Activated T-cell treated with anti-CD3 and anti-CD28 coated beads, Interleukin-2, amount 50 U/mL, for 48 hours (primary cell): ENCODE data around the gene FBXO45.
"Not testable (repeated sequence)": the region's sequence is repeated elsewhere in the genome, so short reads cannot be mapped to it uniquely, and the experiment has no call there.

Source experiments
- DNase-seq, 2 experiments: peaks; one replicate each; pipeline ENCODE4 v3.0.0-alpha.2; 2020

FBXO45 gene

DNA sequence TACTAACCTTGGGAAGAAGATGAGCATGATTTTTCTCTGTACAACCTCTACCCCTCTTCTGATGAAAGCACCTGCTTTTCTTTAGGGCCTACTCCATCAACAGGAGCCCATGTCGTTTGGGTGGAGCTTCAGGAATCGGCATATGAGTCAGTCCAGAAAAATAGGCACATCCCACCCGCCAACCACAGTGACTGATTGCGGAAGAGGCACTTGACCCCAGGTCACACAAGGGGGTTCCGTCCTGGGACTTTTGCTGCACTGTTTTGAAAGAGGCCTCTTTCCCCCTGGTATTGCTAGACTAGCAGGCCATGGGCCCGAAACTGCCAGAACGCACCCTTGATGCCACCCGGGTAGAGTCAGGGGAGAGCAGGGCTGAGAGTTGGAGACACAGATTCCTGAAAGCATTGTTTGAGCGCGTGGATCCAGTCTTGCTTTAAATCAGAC lies 51.7 kb downstream of the FBXO45 start:
- peak; percentile 59 to 65 for DNase-seq

DNA sequence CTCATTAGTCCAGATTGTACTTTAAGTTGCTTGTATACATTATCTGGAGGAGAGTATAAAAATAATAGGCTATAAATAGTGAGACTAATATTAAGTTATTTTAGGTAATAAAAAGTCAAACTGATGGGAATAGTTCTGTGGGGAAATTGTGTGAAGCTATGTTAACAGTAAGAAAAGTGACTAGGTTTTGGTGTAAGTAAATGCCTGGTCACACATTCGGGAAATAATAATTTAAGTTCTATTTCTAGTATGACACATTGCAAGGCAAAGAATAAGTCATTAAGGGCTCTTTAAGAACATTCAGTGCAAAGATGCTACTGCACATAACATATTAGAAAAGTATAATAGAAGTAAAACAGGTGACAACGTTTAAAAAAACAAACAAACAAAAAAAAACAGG lies 52.2 kb downstream of the FBXO45 start:
- DNase-seq, result no peak

DNA sequence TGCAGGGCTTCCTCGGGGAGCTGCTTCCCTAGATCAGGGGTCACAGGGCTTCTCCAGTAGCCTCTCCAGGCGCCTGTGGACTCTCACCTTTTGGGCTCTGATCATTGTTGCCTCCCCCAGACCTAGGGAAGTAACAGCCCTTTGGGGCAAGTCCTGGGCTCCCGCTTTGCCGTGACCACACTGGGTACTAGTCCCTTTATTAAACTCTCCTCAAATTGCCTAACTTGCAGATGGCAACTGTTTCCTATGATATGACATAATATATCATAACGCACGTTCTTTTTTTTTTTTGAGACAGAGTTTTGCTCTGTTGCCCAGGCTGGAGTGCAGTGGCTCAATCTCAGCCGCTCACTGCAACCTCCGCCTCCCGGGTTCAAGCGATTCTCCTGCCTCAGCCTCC lies 53.2 kb downstream of the FBXO45 start:
- no peak for DNase-seq

DNA sequence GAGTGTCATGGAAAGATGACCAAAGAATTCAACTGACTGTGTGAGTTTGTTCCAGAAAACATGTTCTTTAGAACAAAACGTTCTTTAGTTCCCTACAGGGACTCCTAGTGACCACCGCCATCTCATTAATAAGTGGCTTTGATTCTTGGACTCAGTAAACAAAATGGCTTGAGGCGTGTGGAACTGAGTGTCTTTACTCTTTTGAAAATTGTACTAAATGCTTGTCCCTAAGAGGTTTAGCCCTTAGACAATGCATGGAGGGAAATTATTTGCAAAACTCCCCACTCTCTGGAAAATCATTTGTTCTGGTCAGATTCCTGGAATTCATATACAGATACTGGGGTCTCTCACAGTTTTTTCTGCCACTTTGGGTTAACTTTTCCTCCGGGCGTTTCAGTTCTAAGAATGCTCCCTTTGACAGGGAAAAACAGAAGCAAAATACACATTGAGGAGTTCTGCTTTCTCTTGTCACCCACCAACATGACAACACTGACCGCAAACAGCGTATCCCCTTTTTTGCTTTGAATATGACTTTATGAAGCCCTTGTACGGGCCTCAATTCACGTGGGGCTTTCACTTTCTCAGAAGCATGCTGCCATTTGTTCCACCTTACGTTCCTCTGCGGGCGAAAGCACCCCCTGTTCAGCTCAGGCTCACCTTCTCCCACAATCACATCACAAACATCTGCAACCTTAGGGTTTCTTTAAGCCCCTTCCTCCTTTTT lies 55.8 kb downstream of the FBXO45 start:
- DNase-seq, result peak; percentile 61 to 70

DNA sequence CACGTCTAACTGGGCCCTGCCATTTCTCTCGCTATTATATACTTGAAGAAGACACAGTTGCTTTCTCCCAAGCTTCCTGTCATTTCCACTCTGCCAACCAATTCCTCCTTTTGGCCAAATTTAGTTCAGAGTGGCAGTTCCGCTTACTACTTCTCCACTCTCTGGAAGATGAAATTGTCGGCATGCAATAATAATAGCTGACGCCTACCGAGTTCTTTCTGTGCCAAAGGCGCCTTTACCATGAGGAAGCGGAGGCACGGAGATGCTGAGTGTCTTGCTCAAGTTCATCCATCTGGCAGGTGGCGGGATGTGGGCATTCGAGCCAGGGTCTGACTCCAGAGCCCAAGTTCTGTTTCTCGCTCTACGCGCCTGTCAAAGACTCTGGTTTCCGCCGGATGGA lies 56.4 kb downstream of the FBXO45 start:
- DNase-seq, result peak in 1 of 2 experiments; percentile 26

DNA sequence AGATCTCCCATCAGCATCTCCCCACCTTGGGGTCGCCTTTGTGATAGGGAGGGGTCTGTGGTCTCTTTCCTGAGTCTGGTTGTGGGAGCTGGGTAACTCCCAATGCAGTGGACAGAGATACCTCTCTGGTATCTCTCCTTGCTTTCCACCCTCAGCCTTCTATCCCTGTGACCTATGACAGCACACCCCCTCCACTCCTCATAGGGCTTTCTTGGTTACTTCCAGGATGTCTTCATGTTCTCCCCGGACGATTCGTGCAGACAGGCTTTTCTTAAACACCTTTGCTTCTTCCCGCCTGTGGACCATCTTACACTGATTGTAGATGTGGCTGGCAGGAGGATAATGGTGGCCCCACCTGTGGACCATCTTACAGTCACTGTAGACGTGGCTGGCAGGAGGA lies 56.9 kb downstream of the FBXO45 start:
- no peak for DNase-seq

DNA sequence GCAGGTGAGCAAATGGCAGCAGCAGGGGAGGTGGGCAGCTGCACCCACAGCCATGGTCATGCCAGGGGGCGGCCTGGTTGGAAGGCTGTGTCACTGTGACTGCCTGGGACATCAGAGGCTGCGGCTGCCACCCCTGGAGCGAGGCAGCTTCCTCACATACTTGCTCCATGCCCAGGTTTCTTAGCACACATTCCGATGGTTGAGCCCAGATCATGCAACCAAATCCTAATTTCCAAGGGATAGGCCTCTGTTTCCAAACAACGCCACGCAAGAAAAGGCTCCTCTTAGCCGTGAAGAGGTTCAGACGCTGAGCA lies 59.4 kb downstream of the FBXO45 start:
- DNase-seq, result no peak

DNA sequence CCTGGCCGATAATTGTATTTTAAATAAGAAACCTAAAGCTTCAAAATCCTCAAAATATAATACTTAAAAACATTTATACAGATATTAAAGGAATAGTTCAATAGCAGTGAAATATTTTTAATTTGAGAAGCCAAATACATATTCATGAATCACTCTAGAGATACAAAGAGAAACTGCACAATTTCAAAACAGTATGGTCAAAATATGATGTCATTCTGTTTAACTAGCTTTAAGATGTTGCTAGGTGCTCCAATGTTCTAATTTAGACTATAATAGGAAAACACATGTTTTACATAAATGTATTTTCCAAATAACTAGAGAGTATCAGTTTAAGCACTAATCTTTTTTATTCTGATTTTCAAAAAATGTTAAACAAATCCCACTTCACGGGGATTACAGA lies 60.8 kb downstream of the FBXO45 start:
- no peak for DNase-seq

DNA sequence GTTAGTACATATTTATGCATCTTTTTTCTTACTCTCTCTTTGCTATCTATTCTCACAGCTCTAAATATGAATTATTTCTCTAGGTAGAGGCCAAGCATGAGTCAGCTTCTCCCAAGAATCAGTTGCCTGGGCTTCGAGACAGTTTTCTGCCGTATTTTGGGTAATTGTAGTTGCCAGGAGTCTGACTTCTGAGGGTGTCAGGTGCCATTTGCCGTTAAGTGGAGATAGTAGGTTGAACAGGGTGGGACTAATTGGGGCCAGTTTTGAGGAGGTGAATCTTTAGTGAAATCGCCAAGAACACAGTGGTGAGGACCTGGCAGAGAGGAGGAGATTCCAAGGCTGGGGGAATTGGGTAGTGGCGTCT lies 63.2 kb downstream of the FBXO45 start:
- no peak for DNase-seq

DNA sequence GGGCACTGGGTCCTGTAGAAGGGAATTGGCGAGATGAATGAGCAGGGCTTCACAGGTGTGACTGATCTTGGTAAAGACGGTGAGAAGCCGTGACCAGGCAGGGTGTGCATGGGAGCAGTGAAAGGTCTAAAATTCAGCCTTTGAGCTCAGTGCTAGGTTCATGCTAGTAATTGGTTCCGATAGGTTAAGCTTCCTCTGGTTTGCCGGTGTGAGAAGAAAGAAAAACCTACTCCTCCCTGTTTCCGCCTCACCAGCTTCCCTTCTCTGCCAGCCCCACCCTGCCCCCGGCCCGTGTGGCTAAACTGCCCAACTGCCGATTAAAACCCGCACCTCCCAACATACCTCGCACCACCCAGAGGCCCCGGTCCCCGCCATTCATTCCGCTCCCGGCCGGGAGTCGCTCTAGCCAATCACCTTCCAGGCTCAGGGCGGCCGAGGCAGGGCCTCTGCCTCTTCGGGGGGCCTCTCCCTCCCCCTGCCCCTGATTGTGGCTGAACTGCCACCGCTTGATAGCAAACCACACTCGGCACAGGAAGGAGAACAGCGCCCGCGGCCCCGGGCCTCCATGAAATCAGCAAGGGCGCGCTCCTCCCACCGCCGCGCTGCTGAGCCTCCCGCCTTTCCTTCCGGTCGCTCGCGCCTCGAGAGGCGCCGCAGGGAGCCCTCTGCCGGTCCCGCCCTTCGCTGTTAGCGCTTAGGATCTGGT lies 63.7 kb downstream of the FBXO45 start:
- DNase-seq, result peak; percentile 91

DNA sequence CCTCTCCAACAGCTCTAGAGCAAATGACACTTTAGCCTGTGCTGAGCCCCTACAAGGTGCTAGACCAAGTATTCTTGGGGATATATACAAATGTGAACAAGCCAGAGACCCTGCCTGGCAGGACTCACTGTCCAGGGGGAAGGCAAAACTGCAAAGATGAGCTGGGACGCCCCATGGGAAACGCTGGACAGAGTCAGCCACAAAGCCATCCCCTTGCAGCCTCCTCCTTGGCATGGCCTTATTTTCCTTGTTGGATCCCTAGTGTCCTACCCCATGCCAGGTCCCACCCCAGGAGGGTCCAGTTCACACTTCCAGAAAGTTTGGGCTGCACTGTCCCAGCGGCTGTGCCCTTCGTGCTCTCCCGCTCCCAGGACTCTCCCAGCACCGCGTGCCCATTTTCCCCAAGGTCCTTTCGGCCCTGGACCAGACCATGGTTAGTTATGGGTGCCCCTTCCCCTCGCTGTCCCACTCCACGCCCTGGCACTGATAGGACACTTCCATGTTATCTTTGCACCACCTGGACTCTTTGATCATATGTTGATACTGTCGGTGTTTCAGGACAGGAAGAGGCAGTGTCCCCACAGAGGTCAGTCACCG lies 65.2 kb downstream of the FBXO45 start:
- no peak for DNase-seq

DNA sequence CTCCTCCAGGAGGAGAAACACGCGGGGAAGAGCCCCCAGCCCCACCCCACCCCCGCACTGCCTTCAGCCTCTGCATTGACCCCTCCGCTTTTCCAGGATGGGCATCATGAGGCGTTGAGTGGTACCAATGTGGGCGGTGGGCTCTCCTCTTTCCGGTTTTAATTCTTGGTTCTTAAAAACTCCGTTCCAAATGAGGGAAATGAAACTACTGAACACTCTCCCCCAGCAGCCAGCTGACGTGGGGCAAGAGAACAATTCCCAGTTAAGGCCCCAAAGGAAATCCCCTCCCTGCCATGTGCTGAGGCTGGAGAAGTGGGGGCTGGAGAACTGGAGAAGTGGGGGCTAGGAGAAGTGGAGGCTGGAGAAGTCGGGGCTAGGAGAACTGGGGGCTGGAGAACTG lies 65.8 kb downstream of the FBXO45 start:
- no peak for DNase-seq

DNA sequence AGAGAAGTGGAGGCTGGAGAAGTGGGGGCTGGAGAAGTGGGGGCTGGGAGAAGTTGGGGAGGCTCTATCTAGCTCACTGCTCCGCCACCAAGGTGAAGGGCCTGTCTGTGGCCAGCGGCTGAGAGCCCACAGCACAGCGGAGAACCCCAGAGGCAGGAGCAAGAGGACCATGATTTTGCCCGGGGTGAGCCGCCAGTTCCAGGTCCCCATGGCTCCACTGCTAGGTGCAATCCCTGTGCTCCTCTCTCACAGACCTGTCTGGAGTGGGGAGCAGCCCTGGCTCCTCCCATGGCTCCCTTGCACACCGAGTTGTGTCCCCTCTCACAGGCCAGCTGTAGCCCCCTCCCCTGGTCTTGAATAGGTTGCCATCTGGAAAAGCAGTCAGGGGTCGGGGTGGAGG lies 66.4 kb downstream of the FBXO45 start:
- DNase-seq, result no peak

DNA sequence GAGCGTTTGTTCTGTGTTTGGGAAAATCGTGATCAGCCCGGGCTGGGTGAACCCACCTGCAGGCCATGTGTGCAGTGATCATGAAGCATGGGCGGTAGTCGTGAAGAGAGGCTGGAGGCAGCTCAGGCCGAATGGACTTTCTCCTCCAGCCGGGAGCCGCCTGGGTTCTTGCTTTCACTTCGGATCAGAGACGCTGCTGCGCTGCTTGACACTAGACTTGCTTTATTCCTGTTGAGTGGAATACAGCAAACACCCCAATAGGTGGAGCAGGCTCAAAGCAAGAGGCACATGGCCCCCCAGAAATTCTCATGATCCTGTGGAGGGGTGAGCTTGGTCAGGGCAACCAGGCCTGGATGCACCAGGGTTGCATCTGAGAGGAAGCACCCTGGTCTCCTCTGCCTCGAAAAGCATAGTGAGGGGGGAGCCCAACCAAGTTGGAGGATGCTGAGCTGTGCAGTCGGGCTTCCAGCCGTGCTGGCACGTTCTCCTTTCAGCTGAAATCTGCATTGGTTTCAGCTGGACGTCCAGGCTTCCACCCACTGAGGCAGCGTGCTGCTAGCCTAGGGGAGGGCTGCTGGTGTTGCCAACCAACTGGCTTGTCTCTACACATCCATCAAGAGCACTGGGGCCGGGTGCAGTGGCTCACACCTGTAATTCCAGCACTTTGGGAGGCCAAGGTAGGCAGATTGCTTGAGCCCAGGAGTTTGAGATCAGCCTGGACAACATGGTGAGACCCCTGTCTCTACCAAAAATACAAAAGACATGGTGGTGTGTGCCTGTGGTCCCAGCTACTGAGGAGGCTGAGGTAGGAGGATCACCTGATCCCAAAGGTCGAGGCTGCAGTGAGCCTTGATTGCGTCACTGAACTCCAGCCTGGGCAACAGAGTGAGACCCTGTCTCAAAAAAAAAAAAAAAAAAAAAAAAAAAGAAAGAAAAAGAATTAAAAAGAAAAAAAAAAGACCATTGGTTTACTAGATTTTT lies 68.2 kb downstream of the FBXO45 start:
- no peak for DNase-seq

DNA sequence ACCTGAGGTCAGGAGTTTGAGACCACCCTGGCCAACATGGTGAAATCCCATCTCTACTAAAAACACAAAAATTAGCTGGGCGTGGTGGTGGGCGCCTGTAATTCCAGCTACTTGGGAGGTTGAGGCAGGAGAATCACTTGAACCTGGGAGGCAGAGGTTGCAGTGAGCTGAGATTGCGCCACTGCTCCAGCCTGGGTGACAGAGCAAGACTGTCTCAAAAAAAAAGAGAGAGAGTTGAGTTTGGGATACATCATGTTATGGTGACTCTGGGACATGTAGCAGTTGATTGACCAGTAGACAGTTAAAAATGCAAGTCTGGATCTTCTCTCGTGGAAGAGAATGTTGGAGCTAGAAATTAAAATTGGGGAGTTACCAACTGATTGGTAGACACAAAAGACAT lies 69.5 kb downstream of the FBXO45 start:
- DNase-seq, result not testable (repeated sequence)
